Tibial nerve (tissue), 4 donors: ENCODE measurements around the gene JKAMP.

ENCODE experiments used
- EP300 ChIP-seq, 2 donors: sonication (generic); formaldehyde crosslinking; IDR thresholded peaks; one replicate each; pipeline ENCODE4 v1.6.1; 2017; ENCODE audit warnings: antibody characterized with exemption in 2 of 2, mild to moderate bottlenecking in 1 of 2
- POLR2A ChIP-seq, 2 donors: fragments of 450-650 bp; IDR thresholded peaks; one replicate each; pipeline ENCODE4 v1.6.1; 2017; ENCODE audit warnings: antibody characterized with exemption in 2 of 2, mild to moderate bottlenecking in 2 of 2, moderate library complexity in 2 of 2
- TF ChIP-seq, protein P1 (sequence below), 5 experiments: fragments of 200-600 bp in 3 of 5; fragments of 450-650 bp in 2 of 5; sonication (generic) in 3 of 5; IDR thresholded peaks; one replicate each; pipeline ENCODE4 v1.5.1; 2016 to 2019; ENCODE audit warnings: antibody characterized with exemption in 5 of 5, mild to moderate bottlenecking in 3 of 5, moderate library complexity in 2 of 5

DNA sequence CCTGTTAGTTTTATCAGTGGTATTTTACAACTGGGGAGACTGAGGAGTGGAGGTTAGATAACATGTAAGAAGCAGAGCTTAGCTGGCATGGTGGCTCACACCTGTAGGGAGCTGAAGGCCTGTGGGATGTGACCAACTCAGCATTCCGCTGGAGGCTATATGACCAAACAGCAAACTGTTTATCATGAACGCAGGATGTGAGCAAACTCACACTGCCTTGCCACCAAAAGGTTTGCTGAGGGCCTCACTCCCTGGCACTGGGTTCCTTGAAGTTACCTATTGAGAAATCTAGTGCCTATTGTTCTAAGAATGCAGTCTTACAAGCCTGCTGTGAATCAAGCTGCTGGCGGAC, 23.4 kb downstream of the JKAMP start:
- TF ChIP-seq, protein P1, sequence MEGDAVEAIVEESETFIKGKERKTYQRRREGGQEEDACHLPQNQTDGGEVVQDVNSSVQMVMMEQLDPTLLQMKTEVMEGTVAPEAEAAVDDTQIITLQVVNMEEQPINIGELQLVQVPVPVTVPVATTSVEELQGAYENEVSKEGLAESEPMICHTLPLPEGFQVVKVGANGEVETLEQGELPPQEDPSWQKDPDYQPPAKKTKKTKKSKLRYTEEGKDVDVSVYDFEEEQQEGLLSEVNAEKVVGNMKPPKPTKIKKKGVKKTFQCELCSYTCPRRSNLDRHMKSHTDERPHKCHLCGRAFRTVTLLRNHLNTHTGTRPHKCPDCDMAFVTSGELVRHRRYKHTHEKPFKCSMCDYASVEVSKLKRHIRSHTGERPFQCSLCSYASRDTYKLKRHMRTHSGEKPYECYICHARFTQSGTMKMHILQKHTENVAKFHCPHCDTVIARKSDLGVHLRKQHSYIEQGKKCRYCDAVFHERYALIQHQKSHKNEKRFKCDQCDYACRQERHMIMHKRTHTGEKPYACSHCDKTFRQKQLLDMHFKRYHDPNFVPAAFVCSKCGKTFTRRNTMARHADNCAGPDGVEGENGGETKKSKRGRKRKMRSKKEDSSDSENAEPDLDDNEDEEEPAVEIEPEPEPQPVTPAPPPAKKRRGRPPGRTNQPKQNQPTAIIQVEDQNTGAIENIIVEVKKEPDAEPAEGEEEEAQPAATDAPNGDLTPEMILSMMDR (IDR thresholded peaks at IDR 0.05): no peak
- TF ChIP-seq POLR2A (IDR thresholded peaks at IDR 0.05): no peak
- TF ChIP-seq EP300 (IDR thresholded peaks at IDR 0.05): no peak
